Neural cell (in vitro differentiated cells): ENCODE data around the gene LRCH4.

ENCODE experiments used
- MXI1 ChIP-seq: fragments of 450-650 bp; conservative IDR thresholded peaks from 2 replicates; pipeline ENCODE4 v1.6.1; 2014; ENCODE audit warnings: antibody characterized with exemption, mild to moderate bottlenecking; ENCODE audit not compliant: poor library complexity, severe bottlenecking
- POLR2AphosphoS5 ChIP-seq: IDR thresholded peaks from 2 replicates; pipeline ENCODE4 v1.6.1; 2012
- RAD21 ChIP-seq: fragments of 450-650 bp; conservative IDR thresholded peaks from 2 replicates; pipeline ENCODE4 v1.6.1; 2014; ENCODE audit warnings: antibody characterized with exemption, mild to moderate bottlenecking, moderate library complexity
- TF ChIP-seq, protein P1 (sequence below): fragments of 450-650 bp; IDR thresholded peaks from 2 replicates; pipeline ENCODE4 v1.5.1; 2014; ENCODE audit warnings: antibody characterized with exemption, mild to moderate bottlenecking, moderate library complexity; ENCODE audit not compliant: poor library complexity, severe bottlenecking
- TF ChIP-seq, protein P2 (sequence below): IDR thresholded peaks from 2 replicates; pipeline ENCODE4 v1.6.1; 2012; ENCODE audit warnings: borderline replicate concordance

- TF ChIP-seq, protein P1, sequence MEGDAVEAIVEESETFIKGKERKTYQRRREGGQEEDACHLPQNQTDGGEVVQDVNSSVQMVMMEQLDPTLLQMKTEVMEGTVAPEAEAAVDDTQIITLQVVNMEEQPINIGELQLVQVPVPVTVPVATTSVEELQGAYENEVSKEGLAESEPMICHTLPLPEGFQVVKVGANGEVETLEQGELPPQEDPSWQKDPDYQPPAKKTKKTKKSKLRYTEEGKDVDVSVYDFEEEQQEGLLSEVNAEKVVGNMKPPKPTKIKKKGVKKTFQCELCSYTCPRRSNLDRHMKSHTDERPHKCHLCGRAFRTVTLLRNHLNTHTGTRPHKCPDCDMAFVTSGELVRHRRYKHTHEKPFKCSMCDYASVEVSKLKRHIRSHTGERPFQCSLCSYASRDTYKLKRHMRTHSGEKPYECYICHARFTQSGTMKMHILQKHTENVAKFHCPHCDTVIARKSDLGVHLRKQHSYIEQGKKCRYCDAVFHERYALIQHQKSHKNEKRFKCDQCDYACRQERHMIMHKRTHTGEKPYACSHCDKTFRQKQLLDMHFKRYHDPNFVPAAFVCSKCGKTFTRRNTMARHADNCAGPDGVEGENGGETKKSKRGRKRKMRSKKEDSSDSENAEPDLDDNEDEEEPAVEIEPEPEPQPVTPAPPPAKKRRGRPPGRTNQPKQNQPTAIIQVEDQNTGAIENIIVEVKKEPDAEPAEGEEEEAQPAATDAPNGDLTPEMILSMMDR, result no peak
- TF ChIP-seq MXI1, result no peak
- TF ChIP-seq POLR2AphosphoS5, result no peak
- TF ChIP-seq, protein P2, sequence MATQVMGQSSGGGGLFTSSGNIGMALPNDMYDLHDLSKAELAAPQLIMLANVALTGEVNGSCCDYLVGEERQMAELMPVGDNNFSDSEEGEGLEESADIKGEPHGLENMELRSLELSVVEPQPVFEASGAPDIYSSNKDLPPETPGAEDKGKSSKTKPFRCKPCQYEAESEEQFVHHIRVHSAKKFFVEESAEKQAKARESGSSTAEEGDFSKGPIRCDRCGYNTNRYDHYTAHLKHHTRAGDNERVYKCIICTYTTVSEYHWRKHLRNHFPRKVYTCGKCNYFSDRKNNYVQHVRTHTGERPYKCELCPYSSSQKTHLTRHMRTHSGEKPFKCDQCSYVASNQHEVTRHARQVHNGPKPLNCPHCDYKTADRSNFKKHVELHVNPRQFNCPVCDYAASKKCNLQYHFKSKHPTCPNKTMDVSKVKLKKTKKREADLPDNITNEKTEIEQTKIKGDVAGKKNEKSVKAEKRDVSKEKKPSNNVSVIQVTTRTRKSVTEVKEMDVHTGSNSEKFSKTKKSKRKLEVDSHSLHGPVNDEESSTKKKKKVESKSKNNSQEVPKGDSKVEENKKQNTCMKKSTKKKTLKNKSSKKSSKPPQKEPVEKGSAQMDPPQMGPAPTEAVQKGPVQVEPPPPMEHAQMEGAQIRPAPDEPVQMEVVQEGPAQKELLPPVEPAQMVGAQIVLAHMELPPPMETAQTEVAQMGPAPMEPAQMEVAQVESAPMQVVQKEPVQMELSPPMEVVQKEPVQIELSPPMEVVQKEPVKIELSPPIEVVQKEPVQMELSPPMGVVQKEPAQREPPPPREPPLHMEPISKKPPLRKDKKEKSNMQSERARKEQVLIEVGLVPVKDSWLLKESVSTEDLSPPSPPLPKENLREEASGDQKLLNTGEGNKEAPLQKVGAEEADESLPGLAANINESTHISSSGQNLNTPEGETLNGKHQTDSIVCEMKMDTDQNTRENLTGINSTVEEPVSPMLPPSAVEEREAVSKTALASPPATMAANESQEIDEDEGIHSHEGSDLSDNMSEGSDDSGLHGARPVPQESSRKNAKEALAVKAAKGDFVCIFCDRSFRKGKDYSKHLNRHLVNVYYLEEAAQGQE, result no peak
- no peak for TF ChIP-seq RAD21
These were observed 1.0 kb downstream of the LRCH4 start for GRCh38 chr7:100584683-100585510.
